GM23338 (cell line): ENCODE measurements around the gene RAD51B. TPM values are rescaled to one million over a fixed set of nuclear protein-coding genes. Genes with fewer than 3 reads are reported as not detected.

ENCODE experiments used
- ATAC-seq: fragments of 200-7000 bp; cut with Tn5 transposase; 3 replicates; pipeline ENCODE4 v1.9.1; 2020
- DNase-seq: peaks from one replicate; pipeline ENCODE4 v3.0.0-alpha.2; 2015; ENCODE audit warnings: low spot score
- H2AFZ ChIP-seq: fragments of 200-600 bp; sonication (generic); 2 replicates; pipeline ENCODE4 v1.8.0; 2016; ENCODE audit warnings: antibody characterized with exemption, mild to moderate bottlenecking, moderate library complexity
- H3F3A ChIP-seq: fragments of 200-600 bp; sonication (generic); replicated peaks from 2 replicates; pipeline ENCODE4 v1.8.0; 2017; ENCODE audit warnings: antibody characterized with exemption, mixed run types, low read depth
- H3K27ac ChIP-seq: fragments of 200-600 bp; sonication (generic); 2 replicates; pipeline ENCODE4 v1.6.1; 2016; ENCODE audit warnings: low read depth
- H3K27me3 ChIP-seq: fragments of 200-600 bp; sonication (generic); 2 replicates; pipeline ENCODE4 v1.8.0; 2016; ENCODE audit warnings: mild to moderate bottlenecking, mixed run types, moderate library complexity; ENCODE audit not compliant: insufficient read depth
- H3K36me3 ChIP-seq: fragments of 200-600 bp; sonication (generic); 2 replicates; pipeline ENCODE4 v1.8.0; 2016; ENCODE audit warnings: mild to moderate bottlenecking; ENCODE audit not compliant: insufficient read depth
- H3K4me1 ChIP-seq: fragments of 200-600 bp; sonication (generic); 2 replicates; pipeline ENCODE4 v1.8.0; 2016; ENCODE audit warnings: mild to moderate bottlenecking, moderate library complexity; ENCODE audit not compliant: insufficient read depth
- H3K4me2 ChIP-seq: fragments of 200-600 bp; sonication (generic); 2 replicates; pipeline ENCODE4 v1.7.1; 2017; ENCODE audit warnings: mixed run types
- H3K4me3 ChIP-seq: fragments of 200-600 bp; sonication (generic); 2 replicates; pipeline ENCODE4 v1.6.1; 2016; ENCODE audit warnings: mixed run types
- H3K79me2 ChIP-seq: fragments of 200-600 bp; sonication (generic); replicated peaks from 2 replicates; pipeline ENCODE4 v1.8.0; 2017; ENCODE audit warnings: mild to moderate bottlenecking; ENCODE audit not compliant: insufficient read depth
- H3K9me2 ChIP-seq: fragments of 200-600 bp; sonication (generic); 2 replicates; pipeline ENCODE4 v1.8.0; 2017; ENCODE audit not compliant: insufficient read depth
- H4K20me1 ChIP-seq: fragments of 200-600 bp; sonication (generic); replicated peaks from 2 replicates; pipeline ENCODE4 v1.8.0; 2017; ENCODE audit warnings: mild to moderate bottlenecking; ENCODE audit not compliant: insufficient read depth
- H3K27ac Mint-ChIP-seq: 2 replicates; pipeline ENCODE4 v1.8.0; 2020; ENCODE audit warnings: inconsistent platforms, mild to moderate bottlenecking, moderate library complexity, mixed read lengths
- H3K27me3 Mint-ChIP-seq: 3 replicates; pipeline ENCODE4 v1.8.0; 2022; ENCODE audit warnings: low read depth, mild to moderate bottlenecking, moderate library complexity, mixed read lengths, inconsistent platforms; ENCODE audit not compliant: insufficient read depth, poor library complexity
- H3K36me3 Mint-ChIP-seq: 3 replicates; pipeline ENCODE4 v1.8.0; 2021; ENCODE audit warnings: low read depth, mild to moderate bottlenecking, inconsistent platforms, moderate library complexity, mixed read lengths
- H3K4me1 Mint-ChIP-seq: 3 replicates; pipeline ENCODE4 v1.8.0; 2020; ENCODE audit warnings: mild to moderate bottlenecking, inconsistent platforms, mixed read lengths
- H3K4me3 Mint-ChIP-seq: 3 replicates; pipeline ENCODE4 v1.8.0; 2021; ENCODE audit warnings: moderate library complexity, mild to moderate bottlenecking, inconsistent platforms, mixed read lengths
- H3K9me3 Mint-ChIP-seq: 3 replicates; pipeline ENCODE4 v1.8.0; 2020; ENCODE audit warnings: moderate library complexity, mild to moderate bottlenecking, inconsistent platforms, mixed read lengths
- REST ChIP-seq: IDR thresholded peaks from one replicate; pipeline ENCODE4 v1.6.1; 2018; ENCODE audit warnings: antibody characterized with exemption; ENCODE audit not compliant: unreplicated experiment
- STAT1 ChIP-seq: IDR thresholded peaks from one replicate; pipeline ENCODE4 v1.6.1; 2016; ENCODE audit warnings: antibody characterized with exemption; ENCODE audit not compliant: unreplicated experiment
- ZNF114 ChIP-seq: fragments of 250-450 bp; sonication (Bioruptor Pico); IDR thresholded peaks from 2 replicates; pipeline ENCODE4 v1.5.0; 2020; ENCODE audit warnings: mild to moderate bottlenecking, moderate library complexity
- ZNF462 ChIP-seq: fragments of 250-450 bp; sonication (Bioruptor Pico); IDR thresholded peaks from 2 replicates; pipeline ENCODE4 v1.5.0; 2020; ENCODE audit warnings: mild to moderate bottlenecking, moderate library complexity
- polyA plus RNA-seq: library from polyadenylated mRNA; unstranded; fragments of >200 nt; fragmentation: Nextera tagmentation; extraction: Ambion mirVana; gene quantifications from 2 replicates; pipeline ENCODE4 v1.2.1, GENCODE V29; 2016
- total RNA-seq: library from RNA; depleted of rRNA; stranded (reverse); fragments of >200 nt; shearing (Covaris generic); gene quantifications from 2 replicates; pipeline ENCODE4 v1.2.3, GENCODE V29; 2014

Gene RAD51B
- total and polyA plus RNA-seq, 2 experiments from 2014 or later, result 15.7 to 29.1 TPM

GRCh38 chr14:68679301-68679700 is 859.7 kb downstream of the RAD51B start:
- Mint-ChIP-seq H3K4me1 (peaks cover 23% of the 10 kb centered on the region), H3K27me3 (peaks cover 2% of the 10 kb centered on the region), H3K4me3 (no peak overlapping the region), H3K9me3 (no peaks in the 10 kb centered on the region; the same call in 2 of the 3 replicates), H3K36me3 (no peaks in the 10 kb centered on the region), H3K27ac (no peak overlapping the region)
- Histone ChIP-seq H3K27me3 (no peaks in the 10 kb centered on the region), H3K9me2 (peaks cover 13% of the 10 kb centered on the region; the same call in 1 of the 2 replicates), H3K4me2 (no peak overlapping the region), H3K4me1 (peaks cover 23% of the 10 kb centered on the region), H3K36me3 (no peaks in the 10 kb centered on the region), H2AFZ (no peak overlapping the region), H3K79me2 (no peaks in the 10 kb centered on the region), H3K4me3 (no peak overlapping the region), H3F3A (no peaks in the 10 kb centered on the region), H4K20me1 (no peaks in the 10 kb centered on the region), H3K27ac (no peak overlapping the region)
- ATAC-seq, result no peak
- TF ChIP-seq STAT1 (no peak), REST (no peak), ZNF462 (CRISPR knock-in tag) (no peak), ZNF114 (CRISPR knock-in tag) (no peak)
- no peak for DNase-seq
